CMK (cell line): ENCODE results near the gene GLDN.

Experiments used
- DNase-seq: peaks from one replicate; pipeline ENCODE4 v3.0.0-alpha.2; 2010; ENCODE audit warnings: low read depth

Gene GLDN

DNA sequence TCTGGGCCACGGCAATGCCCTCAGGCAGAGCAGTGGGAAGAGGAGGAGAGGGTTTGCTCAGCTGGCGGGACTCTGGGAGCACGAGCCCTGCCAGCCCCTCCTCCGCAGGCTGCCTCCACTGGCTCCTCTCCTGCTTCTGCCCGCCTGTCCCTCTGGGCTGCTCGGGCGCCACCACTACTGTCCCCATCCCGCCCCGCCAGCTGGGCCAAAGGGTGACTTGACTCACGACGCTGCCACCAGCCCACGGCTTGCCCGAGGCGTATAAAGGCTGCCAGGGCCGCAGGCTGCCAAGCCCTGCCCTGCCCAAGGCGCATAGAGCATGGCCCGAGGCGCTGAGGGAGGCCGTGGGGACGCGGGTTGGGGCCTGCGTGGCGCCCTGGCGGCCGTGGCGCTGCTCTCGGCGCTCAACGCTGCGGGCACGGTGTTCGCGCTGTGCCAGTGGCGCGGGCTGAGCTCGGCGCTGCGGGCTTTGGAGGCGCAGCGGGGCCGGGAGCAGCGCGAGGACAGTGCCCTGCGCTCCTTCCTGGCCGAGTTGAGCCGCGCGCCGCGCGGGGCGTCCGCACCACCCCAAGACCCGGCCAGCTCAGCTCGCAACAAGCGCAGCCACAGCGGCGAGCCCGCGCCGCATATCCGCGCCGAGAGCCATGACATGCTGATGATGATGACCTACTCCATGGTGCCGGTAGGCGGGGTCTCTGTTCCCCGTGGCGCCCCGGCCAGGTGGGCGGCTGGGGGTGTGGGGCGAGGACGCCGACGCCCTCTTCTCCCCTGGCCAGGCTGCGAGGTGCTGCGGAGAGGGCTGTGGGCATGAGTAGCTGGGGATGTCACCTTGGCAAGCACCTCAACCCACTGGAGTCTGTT lies at the start of gene GLDN:
TSS of gene GLDN (plus strand) at position 290 of the 861 bp plus-strand sequence. CDS start at position 320, 30 bp downstream.
- DNase-seq: no peak

DNA sequence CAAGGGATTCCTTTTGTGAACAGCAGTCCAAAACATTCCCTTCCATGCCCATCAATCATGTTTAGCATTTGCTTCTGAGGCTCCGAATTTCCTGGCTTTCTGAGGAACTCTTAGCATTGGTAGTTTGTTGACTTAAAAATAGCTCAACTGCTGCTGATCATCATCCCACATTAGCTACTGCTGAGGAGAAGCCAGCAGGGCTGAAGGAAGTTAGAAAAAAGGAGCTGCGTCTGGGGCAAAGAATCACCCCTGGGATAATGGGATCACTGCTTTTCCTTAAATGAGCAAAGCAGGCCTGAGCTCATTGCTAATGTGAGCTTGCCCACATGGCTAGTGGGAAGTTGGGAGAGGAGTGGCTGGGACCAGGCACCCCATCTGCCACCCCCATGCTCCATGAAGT lies 42.8 kb upstream of the GLDN start:
- DNase-seq: no peak

DNA sequence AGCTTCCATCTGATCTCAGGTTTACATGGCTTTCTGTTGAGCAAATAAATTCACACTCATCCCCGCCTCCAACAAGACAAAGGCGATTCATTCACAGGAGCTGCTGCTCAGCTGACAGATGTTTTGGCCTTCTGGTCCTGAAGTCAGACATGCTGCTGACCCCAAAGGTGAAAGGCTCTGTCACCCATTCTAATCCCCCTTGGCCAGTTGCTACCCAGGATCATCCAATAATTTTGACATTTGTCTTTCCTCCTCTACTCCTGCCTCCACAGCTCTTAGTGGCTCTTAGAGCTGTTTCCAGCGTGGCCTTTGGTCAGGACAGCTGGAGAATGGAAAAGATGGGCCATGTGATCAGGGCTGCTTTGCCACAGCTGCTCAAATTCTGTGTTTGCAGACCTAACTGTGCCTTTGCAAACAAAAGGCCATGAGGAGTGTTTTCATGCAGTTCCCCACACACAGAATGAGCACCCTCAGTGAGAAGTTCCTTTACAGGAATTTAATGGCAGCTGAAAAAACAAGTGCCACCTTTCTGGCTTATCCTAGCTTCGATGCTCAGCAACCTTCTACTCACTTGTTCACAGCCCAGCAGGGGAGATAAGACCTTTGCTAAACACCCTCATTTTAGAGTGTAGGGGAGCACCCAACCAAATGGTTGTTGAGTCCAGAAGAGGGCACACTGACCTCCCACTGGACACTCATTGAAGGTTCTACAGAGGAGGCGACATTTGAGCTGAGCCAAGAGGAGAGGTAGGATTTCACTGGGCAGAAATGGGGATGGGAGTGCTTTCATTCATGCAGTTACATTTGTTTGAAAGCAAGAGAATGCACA lies 42.1 kb upstream of the GLDN start:
- DNase-seq: no peak

DNA sequence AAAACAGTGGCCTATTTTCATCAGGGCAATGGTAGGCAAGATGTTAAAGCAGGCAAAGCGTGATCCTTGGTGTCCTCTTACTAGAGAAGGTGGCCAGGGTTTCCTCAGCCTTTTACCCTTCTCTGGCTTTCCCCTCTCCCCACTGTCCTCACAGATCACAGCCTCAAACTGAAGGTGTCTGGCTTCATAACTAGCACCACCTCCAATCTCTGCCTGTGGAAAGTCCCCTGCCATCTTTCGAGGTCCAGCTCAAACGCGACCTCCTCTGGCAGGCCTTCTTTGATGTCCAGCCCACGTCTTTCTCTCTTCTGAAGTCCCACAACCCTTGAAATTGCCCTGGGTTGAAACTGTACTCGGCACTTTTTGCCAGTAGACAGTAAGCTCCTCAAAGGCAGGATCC lies 39.0 kb upstream of the GLDN start:
- no peak for DNase-seq

DNA sequence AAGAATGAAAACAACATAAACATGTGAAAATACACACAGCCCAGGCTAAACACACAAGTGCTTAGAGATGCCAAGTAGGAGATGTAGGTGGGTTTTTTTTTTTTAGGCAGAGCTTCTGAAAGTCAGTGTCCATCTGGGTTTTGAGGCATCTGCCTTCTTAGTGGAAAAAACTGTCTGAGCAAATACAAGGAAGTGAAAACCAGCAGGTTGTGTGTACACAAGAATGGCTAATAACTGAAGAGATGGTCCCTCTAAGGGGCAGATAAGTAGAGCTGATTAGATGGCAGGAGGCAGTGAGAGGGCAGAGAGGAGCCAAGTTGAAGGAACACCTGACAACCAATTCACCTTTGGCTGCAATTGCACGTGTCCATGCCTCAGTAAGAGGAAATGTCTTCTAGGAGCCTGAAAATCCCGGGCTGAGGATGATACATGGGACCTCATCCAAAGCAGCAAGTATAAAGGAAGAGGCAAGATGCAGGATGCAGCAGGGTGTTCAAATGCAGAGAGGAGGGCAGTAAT lies 37.9 kb upstream of the GLDN start:
- no peak for DNase-seq

DNA sequence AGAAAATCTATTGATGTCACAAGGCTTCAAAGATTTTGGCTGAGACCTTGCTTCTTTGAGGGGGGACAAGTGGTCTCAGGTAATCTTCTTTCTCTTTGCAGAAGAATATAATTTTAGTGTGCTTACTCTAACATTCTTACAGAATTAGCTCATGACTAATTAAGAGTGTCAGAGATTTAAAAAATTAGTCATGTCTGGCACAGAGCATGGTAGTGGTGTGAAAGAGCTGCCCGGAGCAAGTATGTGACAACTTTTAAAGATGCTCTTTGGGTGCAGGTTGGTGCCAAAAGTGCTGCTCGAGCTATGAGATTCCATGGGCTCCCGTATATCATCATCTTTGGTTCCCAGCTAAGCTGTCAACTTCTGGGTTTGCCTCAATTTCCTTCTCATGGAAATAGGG lies 34.1 kb upstream of the GLDN start:
- no peak for DNase-seq

DNA sequence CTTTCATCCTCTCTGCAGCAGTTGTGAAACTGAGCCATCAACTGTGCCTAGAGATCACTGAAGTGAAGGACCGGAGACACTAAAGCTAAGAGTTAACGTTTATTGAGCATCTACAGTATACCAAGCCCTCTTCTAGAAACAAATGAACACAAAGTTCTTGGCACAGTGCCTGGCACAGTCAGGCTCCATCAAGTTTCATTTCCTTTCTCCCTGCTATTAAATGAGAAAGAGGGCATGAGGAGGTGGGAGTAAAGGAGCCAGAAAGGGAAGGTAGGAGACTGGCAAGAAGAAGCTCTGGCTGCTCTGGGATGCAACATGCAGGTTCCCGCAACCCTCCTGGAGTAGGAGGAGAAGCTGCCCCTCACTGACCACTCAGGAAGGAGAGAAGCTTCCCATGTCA lies 33.6 kb upstream of the GLDN start:
- no peak for DNase-seq

DNA sequence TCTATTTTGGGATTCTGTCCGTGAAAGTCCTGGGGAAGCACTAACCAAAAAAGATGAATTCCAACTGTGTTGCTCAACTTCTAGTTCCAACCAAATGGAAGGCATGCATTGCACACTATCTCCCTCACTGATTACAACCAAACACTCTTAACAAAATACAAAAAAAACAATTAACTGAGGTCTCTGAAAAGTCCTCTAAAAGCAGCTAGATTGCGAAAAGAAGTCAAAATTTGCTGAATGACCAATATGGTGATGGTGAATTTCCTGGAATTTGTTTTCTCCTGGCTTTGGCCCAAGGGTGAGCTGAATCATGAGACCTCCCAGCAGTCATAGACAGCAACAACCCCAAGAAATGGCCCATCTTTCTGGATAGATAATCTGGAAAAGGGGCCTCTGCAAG lies 31.4 kb upstream of the GLDN start:
- DNase-seq: no peak

DNA sequence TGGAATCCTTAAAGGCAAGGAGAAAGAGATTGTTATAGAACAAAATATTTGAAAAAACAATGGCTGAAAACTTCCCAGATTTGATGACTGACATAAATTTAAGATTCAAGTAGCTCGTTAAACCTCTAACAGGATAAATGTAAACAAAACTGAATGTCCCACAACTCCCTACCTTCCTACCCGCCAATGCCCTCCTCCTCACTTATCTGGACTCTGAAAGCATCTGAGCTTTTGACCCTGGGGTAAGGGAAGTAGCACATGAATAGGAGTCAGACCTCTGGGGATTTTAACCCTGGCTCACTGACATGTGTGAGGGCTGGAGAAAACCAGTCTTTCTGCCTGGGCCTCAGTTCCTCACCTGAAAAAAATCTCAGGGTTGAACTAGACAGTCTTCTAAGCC lies 29.9 kb upstream of the GLDN start:
- no peak for DNase-seq

DNA sequence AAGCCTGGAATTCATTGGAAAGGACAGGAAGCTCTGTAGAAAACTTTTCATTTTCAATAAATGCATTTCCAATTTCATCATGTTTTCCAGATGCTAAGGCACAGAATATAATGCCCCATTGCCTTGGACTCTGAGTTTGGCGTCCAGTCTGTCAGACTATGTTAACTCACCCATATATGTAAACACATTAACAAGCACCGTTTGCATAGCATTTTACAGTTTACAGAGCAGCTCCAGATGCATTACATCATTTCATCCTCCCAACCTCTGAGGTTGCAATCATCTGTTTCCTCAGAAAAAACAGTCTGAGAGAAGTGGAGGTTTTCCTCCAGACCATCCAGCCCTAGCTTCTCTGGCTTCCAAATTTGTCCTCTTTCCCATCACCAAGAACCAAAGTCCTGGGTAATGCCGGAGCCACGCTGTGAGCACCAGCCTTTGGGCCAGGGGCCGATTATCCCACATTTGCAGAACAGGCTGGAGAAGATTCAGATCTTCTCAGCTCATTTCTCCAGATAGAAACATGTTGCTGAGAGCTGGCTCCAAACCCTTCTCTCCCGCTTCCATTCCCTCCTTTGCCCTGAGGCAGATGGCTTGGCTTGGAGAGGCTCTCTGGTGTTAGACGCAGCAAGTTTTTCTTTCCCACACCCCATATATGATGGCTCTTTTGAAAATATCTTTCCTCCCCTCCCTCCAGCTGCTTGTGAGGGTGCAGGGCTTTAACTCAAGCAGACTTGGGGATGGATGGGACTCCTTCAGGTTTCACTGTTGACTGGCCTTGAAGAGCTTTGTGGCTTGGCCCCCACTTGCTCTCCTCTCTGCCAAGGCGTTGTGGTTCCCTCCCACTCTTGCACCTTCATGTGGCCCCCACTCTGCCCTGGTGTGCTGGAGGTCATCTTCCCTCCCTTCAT lies 29.0 kb upstream of the GLDN start:
- DNase-seq: no peak

DNA sequence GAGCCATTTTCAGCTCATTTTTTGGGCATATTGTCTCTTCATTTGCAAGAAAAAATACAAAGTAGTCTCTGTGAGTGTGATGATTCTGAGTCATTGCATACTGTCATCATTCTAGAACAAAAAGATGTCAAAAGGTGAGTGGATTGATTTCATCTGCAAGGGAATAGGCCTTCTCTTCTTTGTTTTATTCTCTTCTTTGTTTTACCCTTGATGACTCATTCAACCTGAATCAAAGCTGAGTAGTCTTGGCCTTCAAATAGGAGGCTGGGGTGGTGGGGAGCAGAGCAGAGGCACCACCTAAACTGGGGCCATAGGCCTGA lies 28.4 kb upstream of the GLDN start:
- no peak for DNase-seq

DNA sequence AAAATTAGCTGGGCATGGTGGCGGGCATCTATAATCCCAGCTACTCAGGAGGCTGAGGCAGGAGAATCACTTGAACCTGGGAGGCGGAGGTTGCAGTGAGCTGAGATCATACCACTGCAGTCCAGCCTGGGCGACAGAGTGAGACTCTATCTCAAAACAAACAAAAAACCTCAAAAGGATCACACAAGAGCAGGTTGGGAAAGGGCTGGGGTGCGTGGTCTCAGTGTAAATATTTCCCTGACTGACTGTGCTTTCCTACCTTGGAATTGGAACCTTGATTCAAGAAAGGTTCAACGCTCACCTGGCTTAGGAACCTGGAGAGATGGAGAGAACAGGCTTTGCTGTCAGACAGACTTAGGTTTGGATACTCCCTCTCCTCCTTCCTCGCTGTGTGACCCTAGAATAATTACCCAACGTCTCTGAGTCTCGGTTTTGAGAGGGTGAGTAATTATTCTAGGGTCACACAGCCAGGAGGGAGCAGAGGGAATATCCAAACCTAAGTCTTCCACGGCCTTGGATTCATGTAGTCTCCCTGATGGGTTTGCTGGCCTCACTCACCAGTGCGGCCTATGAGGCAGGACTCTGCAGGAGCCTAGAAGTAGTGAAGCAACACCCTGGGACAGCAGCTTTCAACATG lies 27.7 kb upstream of the GLDN start:
- no peak for DNase-seq

DNA sequence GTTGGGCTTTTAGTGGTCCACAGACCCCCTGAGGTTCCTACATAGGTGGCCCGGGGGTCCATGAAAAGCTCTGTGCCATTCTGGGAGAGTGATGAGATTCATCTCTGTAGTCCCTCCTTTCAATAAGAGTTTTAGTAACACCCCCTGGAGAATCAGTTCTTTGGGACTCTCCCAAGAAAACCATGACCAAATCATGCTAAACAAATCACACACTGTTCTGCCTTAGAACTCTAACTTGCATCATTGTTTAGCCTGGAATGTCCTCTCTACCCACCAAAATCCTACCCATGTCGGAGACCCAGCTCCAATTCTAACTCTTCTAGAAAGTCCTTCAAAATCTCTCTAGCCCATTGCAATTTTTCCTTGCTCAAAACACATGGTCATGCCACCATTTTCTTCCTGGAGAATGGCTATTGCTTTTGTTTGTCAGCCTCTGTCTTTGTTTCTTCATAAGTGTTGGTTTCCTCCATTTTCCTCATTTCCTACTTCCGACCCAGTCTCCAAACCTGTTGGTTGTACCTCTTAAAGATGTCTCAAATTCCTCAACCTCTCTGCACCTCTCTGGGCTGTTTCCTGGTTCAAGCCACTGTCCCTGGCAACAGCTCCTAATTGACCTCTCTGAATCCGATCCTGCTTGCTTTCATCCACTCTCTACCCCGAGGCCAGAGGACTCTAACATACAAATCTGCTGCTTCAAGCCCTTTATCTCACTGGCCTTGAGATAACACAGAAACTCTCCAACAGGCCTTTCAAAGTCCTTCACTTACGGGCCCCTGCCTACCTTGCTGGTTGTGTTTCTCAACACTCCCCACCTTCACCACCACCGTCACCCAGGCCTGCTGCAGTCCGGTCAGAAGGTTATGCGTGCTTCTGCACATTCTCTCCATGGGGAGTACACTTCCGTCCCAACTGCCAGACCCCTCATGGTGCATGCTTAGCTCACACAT lies 26.8 kb upstream of the GLDN start:
- DNase-seq: no peak

DNA sequence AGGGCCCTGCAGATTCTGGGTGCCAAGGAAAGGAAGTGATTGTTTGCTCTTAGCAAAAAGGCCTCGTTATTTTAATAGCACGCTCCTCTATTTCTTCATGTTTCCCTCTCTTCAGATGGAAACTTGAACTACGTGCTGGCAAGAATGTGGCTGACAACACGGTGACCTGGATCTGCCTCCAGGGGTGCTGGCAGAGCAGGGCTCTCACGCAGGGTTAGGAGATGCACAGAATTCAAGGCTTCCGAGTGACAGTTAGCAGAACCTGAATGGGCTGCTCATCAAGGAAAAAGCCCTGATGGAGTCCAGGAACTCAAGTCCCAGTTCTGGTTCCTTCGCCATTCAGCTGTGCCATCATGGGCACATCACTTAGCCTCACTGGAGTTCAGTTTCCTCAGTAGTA lies 25.7 kb upstream of the GLDN start:
- DNase-seq: no peak

DNA sequence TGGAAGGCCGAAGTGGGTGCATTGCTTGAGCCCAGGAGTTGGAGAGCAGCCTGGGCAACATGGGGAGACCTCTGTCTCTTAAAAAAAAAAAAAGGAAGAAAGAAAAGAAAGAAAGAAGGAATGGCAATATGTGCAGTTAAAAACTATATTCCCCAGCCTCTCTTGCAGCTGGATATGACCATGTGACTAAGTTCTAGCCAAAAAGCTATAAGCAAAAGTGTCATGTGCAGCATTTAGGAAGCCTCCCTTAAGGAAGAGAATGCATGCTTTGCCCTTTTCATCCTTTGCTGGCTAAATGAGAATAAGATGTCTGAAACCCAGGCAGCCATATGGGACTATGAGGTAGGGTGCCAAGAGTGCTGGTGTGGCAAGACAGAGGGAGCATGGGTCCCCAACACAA lies 24.8 kb upstream of the GLDN start:
- DNase-seq: no peak

DNA sequence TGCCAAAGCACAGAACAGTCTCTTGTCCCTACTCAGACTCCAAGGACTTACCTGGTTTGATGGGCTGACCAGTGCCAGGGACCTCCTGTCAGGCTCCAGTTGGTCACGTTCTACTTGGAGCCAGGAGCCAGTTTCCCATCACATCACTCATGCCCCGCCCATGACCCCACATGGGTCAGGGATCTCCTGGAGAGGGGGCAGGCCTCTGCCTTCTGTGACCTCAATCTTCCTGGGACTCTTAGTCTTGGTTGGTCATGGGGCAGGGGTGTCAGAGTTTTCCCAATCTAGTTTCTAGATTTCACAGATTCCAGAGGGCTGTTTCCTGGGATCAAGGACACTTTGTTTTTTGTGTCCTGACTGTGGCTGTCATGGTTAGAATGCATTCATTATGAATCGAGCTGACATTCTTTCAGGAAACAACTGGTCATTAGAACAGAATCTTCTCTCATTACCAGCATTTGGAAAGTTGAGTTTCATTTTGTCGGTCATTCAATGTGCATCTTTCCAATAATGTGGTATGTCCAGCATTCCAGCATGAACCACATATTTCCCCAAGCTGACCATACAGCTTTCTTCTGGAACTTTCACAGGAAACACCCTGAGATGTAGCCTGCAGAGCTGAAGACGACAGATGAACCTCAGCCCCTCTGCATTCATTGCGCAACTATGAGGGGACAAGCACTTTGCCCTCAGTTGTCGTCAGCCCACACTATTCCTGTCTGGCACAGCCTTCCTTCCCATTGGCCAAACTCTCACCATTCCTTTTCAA lies 22.9 kb upstream of the GLDN start:
- no peak for DNase-seq

DNA sequence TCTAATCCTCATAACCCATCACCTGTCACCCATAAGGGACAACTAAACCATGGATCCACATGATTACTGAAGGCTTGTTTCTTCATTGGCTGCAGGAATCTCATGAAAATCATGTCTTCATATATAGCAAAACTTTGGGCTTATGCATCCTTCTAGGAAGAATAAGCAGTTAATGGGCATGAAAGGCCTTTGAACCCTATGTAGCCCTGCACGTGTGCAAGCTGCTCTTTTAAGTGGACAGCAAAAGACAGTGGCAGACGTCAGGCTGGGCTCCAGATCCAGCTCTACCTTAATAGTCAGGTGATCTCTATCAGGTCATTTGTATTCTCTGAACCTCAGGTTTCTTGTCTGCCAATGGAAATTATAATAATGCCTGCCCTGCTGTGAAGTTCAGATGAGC lies 21.9 kb upstream of the GLDN start:
- no peak for DNase-seq

DNA sequence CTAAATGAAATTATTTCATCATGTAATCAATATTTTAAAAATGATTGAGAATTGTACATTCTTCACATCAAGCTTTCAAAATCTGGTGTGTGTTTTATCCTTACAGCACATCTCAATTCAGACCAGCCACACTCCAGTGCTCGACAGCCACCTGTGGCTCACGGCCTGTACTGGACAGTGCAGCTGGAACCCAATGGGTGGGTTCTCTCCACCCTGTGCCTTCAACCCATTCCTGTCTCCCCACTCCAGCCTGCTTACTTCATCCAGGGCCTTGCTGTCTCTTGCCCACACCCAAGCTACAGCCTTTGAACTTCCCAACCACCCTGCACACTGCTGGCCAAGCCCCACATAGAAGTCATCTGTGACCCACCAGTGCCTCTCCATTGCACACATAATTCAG lies 20.6 kb upstream of the GLDN start:
- no peak for DNase-seq

DNA sequence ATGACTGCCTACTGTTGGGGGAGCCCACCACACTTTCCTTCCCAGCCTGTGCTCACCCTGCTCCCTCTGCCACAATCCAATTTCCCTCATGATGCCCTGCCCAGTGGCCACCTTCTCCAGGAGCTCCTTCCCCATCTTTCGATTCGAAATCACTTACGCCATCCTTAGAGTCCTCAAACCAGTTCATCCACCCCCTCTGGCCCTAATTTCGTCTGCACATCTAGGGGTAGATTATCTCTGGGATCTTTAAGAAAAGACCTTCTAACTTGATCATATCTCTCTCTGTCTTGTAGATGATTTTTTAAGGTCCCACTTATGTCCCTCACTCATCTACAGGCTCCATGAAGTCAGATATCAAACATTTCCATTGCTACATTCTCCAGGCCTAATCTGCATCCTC lies 20.1 kb upstream of the GLDN start:
- DNase-seq: no peak
